PC-9 (cell line): ENCODE results near the gene MPST. TPM values are rescaled to one million over a fixed set of nuclear protein-coding genes. Genes with fewer than 3 reads are reported as not detected.

ENCODE experiments used
- BruUV-seq: library from RNA; stranded (reverse); fragments of 400-500 nt; replicated peaks from 2 replicates; lab custom pipeline; 2021; lab: Mats Ljungman, UMichigan
- CTCF ChIA-PET: fragments of 300-600 bp; sonication (Branson Sonifier 250); formaldehyde crosslinking; loops from one replicate; lab custom pipeline; 2022; ENCODE audit warnings: antibody characterized with exemption; lab: Charles Lee
- POLR2A ChIA-PET: fragments of 300-600 bp; sonication (Branson Sonifier 250); formaldehyde crosslinking; loops from one replicate; lab custom pipeline; 2022; ENCODE audit warnings: antibody characterized with exemption; ENCODE audit not compliant: unreplicated experiment; lab: Charles Lee
- DNase-seq, 2 experiments: peaks; one replicate each; pipeline versions ENCODE4 v3.0.0 to v3.0.0-alpha.2; 2015 to 2022; ENCODE audit warnings: mixed read lengths in 1 of 2
- H2AFZ ChIP-seq: fragments of 200-600 bp; sonication (generic); 2 replicates; pipeline ENCODE4 v1.8.1; 2017; ENCODE audit warnings: antibody characterized with exemption
- H3F3A ChIP-seq: fragments of 200-600 bp; sonication (generic); 2 replicates; pipeline ENCODE4 v1.8.1; 2017; ENCODE audit warnings: antibody characterized with exemption, mild to moderate bottlenecking, low read depth; ENCODE audit not compliant: insufficient read depth
- H3K27ac ChIP-seq: fragments of 200-600 bp; sonication (generic); 2 replicates; pipeline ENCODE4 v1.6.1; 2016; ENCODE audit warnings: mixed run types
- H3K27me3 ChIP-seq: fragments of 200-600 bp; sonication (generic); 2 replicates; pipeline ENCODE4 v1.6.1; 2016; ENCODE audit warnings: low read depth, mixed run types; ENCODE audit not compliant: insufficient read depth
- H3K36me3 ChIP-seq: fragments of 200-600 bp; sonication (generic); 2 replicates; pipeline ENCODE4 v1.6.1; 2016; ENCODE audit warnings: low read depth, mixed run types
- H3K4me1 ChIP-seq: fragments of 200-600 bp; sonication (generic); replicated peaks from 2 replicates; pipeline ENCODE4 v1.6.1; 2016; ENCODE audit warnings: mixed run types; ENCODE audit not compliant: insufficient read depth
- H3K4me2 ChIP-seq: fragments of 200-600 bp; sonication (generic); 2 replicates; pipeline ENCODE4 v1.6.1; 2017; ENCODE audit warnings: mixed run types
- H3K4me3 ChIP-seq: fragments of 200-600 bp; sonication (generic); 2 replicates; pipeline ENCODE4 v1.6.1; 2016; ENCODE audit warnings: mixed run types
- H3K79me2 ChIP-seq: fragments of 200-600 bp; sonication (generic); 2 replicates; pipeline ENCODE4 v1.6.1; 2017; ENCODE audit warnings: low read depth, mixed run types
- H3K9me2 ChIP-seq: fragments of 200-600 bp; sonication (generic); 2 replicates; pipeline ENCODE4 v1.8.1; 2017; ENCODE audit warnings: mild to moderate bottlenecking; ENCODE audit not compliant: insufficient read depth
- H3K9me3 ChIP-seq: fragments of 200-600 bp; sonication (generic); 2 replicates; pipeline ENCODE4 v1.8.1; 2016; ENCODE audit warnings: low read depth; ENCODE audit not compliant: insufficient read depth
- H4K20me1 ChIP-seq: fragments of 200-600 bp; sonication (generic); 2 replicates; pipeline ENCODE4 v1.8.1; 2017; ENCODE audit not compliant: insufficient read depth
- CTCF ChIP-seq: fragments of 200-600 bp; sonication (generic); conservative IDR thresholded peaks from 2 replicates; pipeline ENCODE4 v1.6.1; 2017; ENCODE audit warnings: mixed run types, antibody characterized with exemption, mild to moderate bottlenecking, moderate library complexity
- EZH2 ChIP-seq: fragments of 200-600 bp; sonication (generic); IDR thresholded peaks from 2 replicates; pipeline ENCODE4 v1.8.0; 2017; ENCODE audit warnings: antibody characterized with exemption, low read depth
- intact Hi-C: fragments of 100-400 bp; cut with micrococcal nuclease; formaldehyde crosslinking; loops from one replicate; pipeline ENCODE4 v1.10.0; 2022; ENCODE audit not compliant: unreplicated experiment
- total RNA-seq: library from RNA; stranded (reverse); gene quantifications from 2 replicates; pipeline ENCODE4 v1.2.3, GENCODE V29; 2021

MPST gene
- total RNA-seq, 1 experiment from 2014 or later: 75.9 TPM

GRCh38 chr22:37043209-37043827 is 23.8 kb downstream of the MPST start:
- Histone ChIP-seq H3K36me3 (no peaks in the 10 kb centered on the region), H3K4me3 (no peak overlapping the region), H3K79me2 (no peaks in the 10 kb centered on the region), H3K9me2 (no peaks in the 10 kb centered on the region), H3K4me2 (no peak overlapping the region; the same call in 1 of the 2 replicates), H3K27me3 (no peaks in the 10 kb centered on the region), H3K27ac (no peak overlapping the region), H2AFZ (no peak overlapping the region), H3K9me3 (no peaks in the 10 kb centered on the region), H3F3A (peaks cover 33% of the 10 kb centered on the region), H3K4me1 (peaks cover 38% of the 10 kb centered on the region), H4K20me1 (no peaks in the 10 kb centered on the region)
- intact Hi-C loops: loop anchor here (5.0 to 10.0 kb wide), 3 partner anchors 186 to 496 kb away; no protein-coding TSS in a partner anchor
- POLR2A ChIA-PET: interaction anchor here (0.6 kb wide), 1 partner anchor 66 kb away, joined by 3 read pairs; no protein-coding TSS in a partner anchor
- TF ChIP-seq EZH2 (no peak), CTCF (no peak)
- no peak for DNase-seq
- CTCF ChIA-PET: interaction anchor here (0.6 to 1.8 kb wide), 7 partner anchors 8 to 216 kb away, joined by 3 to 6 read pairs (median 4); no protein-coding TSS in a partner anchor
- no TSS peak for BruUV-seq

GRCh38 chr22:37043828-37044538 is 24.4 kb downstream of the MPST start:
- Histone ChIP-seq H3K9me2 (no peaks in the 10 kb centered on the region), H4K20me1 (no peaks in the 10 kb centered on the region), H3K79me2 (no peaks in the 10 kb centered on the region), H3K9me3 (no peaks in the 10 kb centered on the region), H3K27me3 (no peaks in the 10 kb centered on the region), H3F3A (peaks cover 33% of the 10 kb centered on the region), H3K36me3 (no peaks in the 10 kb centered on the region), H3K4me1 (peaks cover 38% of the 10 kb centered on the region), H3K27ac (no peak overlapping the region), H3K4me2 (peak overlapping the region; percentile 28), H2AFZ (no peak overlapping the region), H3K4me3 (no peak overlapping the region)
- CTCF ChIA-PET: interaction anchor here (0.7 to 1.8 kb wide), 5 partner anchors 8 to 188 kb away, joined by 3 to 6 read pairs (median 5); no protein-coding TSS in a partner anchor
- BruUV-seq: no TSS peak
- DNase-seq: peak; percentile 74 to 80
- peak; percentile 93 for TF ChIP-seq CTCF
- no peak for TF ChIP-seq EZH2
- intact Hi-C loops: loop anchor here (1.0 to 10.0 kb wide), 4 partner anchors 187 to 497 kb away; no protein-coding TSS in a partner anchor
- POLR2A ChIA-PET: interaction anchor here (0.6 kb wide), 1 partner anchor 67 kb away, joined by 3 read pairs; no protein-coding TSS in a partner anchor
